AG04449 (cell line): ENCODE measurements around the gene ZIC2.
"Not testable (repeated sequence)": the region's sequence is repeated elsewhere in the genome, so short reads cannot be mapped to it uniquely, and the experiment has no call there.

Source experiments
- CTCF ChIA-PET: fragments of 350-600 bp; formaldehyde crosslinking; extraction: SDS; loops from one replicate; lab custom pipeline; 2021; ENCODE audit warnings: antibody characterized with exemption; lab: Yijun Ruan, JAX
- POLR2A ChIA-PET: fragments of 400-600, 350-600 bp; formaldehyde crosslinking; extraction: SDS; loops from one replicate; lab custom pipeline; 2020; ENCODE audit warnings: antibody characterized with exemption, inconsistent platforms; lab: Yijun Ruan, JAX
- DNase-seq: peaks from one replicate; pipeline ENCODE4 v3.0.0-alpha.2; 2010; ENCODE audit warnings: low read depth, low spot score
- H3K4me3 ChIP-seq: 2 replicates; pipeline ENCODE4 v1.5.1; 2011; ENCODE audit warnings: low read depth, mild to moderate bottlenecking, control low read depth, low read length
- CTCF ChIP-seq: IDR thresholded peaks from one replicate; pipeline ENCODE4 v1.5.1; 2011; ENCODE audit warnings: mild to moderate bottlenecking, moderate library complexity, low read length, control low read depth, inconsistent platforms; ENCODE audit not compliant: insufficient read depth; ENCODE audit errors: missing control alignments

The ZIC2 gene

GRCh38 chr13:99944102-99944501, 37.5 kb upstream of the ZIC2 start:
- DNase-seq = no peak
- ChIA-PET CTCF (interaction anchor here (1.5 kb wide), 1 partner anchor 28 kb away, joined by 4 read pairs; no protein-coding TSS in a partner anchor), POLR2A (no interaction called here)
- H3K4me3 ChIP-seq = no peak overlapping the region
- TF ChIP-seq CTCF = no peak

- ChIA-PET CTCF (interaction anchor here (1.5 kb wide), 1 partner anchor 29 kb away, joined by 4 read pairs; no protein-coding TSS in a partner anchor), POLR2A (no interaction called here)
- no peak for DNase-seq
- TF ChIP-seq CTCF = no peak
- no peak overlapping the region for H3K4me3 ChIP-seq
Measured at GRCh38 chr13:99944606-99945005, 37.0 kb upstream of the ZIC2 start.

- H3K4me3 ChIP-seq, POLR2A ChIA-PET, DNase-seq: not testable (repeated sequence)
- CTCF ChIA-PET = interaction anchor here (1.0 kb wide), 1 partner anchor 29 kb away, joined by 3 read pairs; no protein-coding TSS in a partner anchor
Measured at GRCh38 chr13:99945515-99945914, 36.1 kb upstream of the ZIC2 start.

GRCh38 chr13:99947666-99948065, 33.9 kb upstream of the ZIC2 start:
- no peak for DNase-seq
- no peak overlapping the region for H3K4me3 ChIP-seq
- no peak for TF ChIP-seq CTCF
- ChIA-PET POLR2A (no interaction called here), CTCF (no interaction called here)

GRCh38 chr13:99948411-99948810, 33.2 kb upstream of the ZIC2 start:
- TF ChIP-seq CTCF = no peak
- DNase-seq = no peak
- ChIA-PET CTCF (no interaction called here), POLR2A (no interaction called here)
- H3K4me3 ChIP-seq = no peak overlapping the region

GRCh38 chr13:99948907-99949678, 32.5 kb upstream of the ZIC2 start:
- ChIA-PET POLR2A (no interaction called here), CTCF (no interaction called here)
- TF ChIP-seq CTCF = no peak
- H3K4me3 ChIP-seq = no peak overlapping the region
- no peak for DNase-seq
